ENCODE results near the gene FAM217B.

FAM217B gene, protein sequence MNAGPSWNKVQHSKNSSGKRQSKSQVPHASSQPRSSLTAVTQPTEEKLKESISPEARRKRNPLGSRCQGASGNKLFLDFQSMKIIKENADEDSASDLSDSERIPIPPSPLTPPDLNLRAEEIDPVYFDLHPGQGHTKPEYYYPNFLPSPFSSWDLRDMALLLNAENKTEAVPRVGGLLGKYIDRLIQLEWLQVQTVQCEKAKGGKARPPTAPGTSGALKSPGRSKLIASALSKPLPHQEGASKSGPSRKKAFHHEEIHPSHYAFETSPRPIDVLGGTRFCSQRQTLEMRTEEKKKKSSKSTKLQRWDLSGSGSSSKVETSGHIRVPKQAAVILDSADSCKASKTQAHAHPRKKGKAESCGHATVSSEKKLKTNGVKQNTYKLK

DNA sequence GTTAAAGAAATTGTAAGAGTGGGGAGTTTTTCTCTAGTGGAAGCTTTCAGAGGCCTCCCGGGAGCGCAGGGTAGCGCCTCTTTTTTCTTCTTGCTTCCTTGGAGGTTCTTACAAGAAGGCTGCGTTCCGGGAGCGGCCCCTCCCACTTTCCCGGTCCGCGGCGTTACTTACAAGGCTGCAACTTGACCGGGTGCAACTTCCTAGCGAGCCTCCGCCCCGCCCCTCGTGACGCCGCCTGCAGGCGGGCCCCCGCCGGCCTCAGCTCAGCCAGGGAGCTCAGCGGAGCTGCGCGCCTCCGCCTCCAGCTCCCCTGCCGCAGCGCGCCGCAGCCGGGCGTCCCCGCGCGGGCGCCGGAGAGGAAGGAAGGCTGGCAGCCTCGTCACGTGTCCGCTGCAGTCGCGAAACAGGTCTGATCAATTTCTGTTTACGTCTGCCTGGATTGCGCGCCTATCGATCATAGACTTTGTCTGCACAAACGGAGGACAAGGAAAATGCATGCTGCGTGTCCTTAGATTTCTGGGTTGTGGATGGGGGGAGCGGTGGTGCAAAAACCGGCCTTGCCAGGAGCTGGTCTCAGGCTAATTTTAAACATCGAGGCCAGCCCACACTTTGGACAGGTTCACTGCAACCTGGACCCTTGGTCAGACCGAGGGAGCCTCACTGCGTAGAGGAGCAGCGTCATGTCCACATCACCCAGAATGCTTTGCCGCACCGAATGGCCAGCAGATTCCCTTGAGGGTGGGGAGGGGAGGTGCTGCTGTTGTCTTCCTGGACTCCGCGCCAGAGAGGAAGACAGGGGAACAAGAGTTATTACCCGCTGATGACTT lies at the start of gene FAM217B, which contains the start of gene PPP1R3D:
Gene FAM217B, plus strand, starts transcription at position 261 of the 827 bp plus-strand sequence. CDS start 3,555 bp downstream, outside the sequence.
Gene PPP1R3D, minus strand, starts transcription at position 177 of the 827 bp plus-strand sequence. CDS start 374 bp downstream, outside the sequence.
- peak; percentile 96 for DNase-seq

DNA sequence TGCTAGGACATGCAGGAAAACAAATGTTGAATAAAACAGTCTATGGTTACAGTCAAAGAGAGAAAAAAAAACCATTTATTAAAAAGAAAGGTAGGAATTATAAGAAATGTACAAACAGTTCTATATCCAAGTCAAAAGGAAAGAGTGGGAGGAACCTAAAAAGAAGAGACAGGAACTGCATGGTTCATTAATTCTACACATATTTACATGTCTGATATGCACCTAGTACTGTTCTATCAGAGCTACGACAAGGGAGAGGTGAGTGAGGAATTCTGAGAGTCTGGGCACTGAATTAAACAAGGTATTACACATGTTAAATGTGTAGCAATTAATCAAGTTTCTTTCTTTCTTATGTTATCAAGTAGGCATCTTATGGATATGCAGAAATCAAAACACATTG lies 48.6 kb upstream of the FAM217B start:
- no peak for DNase-seq

DNA sequence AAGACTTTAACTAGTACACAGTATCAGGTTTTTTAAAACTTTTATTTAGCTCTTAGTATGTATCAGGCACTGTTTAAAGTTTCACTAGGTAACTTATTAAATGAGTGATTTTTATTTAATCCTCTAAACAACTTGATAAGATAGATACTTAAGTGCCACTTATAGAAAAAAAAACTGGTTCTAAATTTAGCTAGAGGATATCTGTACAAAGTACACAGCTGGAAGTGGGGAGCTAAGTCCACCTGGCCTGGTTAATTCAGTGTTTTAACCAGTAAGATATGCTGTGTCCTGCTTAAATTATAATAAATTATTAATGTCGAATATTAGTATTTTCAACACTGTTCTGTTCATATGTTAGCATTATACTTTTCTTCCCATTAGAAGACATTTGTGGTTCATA lies 44.3 kb upstream of the FAM217B start:
- DNase-seq: no peak

DNA sequence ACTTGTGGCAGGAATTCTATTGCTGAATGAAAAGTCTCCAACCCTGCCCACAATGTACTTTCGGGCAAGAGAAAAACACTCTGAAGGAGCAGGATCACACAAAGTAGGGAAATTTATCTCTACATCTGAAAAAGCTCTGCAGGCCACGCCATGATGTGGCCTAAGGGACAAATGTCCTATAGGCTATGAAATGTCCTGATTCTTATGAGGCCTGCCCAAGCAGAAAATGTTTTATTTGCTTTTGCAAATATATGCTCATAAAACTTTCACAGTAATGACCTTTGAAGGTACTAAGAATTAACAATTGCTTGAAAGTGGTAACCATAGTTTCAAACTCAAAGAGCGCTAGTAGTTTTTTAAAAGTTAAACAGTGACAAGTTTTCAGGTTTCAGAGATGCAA lies 37.7 kb upstream of the FAM217B start:
- no peak for DNase-seq

DNA sequence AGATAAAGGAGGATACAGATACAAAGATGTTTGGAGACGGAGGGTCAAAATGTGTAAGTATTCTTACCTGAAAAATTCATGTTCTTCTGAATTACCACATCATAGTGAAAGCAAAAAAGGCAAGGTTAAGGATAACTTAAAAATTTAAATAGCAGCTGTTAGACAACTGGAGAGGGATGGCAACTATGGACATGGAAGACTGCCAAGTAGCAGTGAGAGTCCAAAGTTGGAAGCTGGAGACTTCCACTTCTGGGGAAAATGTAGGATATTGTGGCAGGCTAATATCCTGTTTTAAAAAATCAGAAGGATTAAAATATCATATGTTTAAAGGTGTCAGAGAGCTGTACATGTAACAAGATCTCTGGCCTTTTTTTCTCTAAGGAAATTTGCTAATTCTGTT lies 36.6 kb upstream of the FAM217B start:
- no peak for DNase-seq

DNA sequence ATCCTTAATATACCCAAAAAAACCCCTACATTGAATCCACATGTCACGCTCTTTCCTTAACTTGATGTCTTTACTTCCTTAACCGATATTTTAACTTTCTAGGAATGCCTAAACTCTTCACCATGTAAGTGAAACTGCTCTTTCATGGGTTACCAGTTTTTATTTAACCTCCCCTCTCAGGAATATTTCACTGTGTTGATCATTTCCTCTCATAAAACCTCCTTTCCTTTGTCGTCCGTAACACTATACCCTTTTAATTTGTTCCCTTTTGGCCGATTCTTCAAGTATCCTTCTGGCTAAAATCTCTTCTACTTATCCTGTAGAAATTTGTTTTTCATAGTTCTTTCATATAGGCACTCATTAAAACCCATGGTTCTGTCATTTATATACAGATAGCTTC lies 31.3 kb upstream of the FAM217B start:
- no peak for DNase-seq

DNA sequence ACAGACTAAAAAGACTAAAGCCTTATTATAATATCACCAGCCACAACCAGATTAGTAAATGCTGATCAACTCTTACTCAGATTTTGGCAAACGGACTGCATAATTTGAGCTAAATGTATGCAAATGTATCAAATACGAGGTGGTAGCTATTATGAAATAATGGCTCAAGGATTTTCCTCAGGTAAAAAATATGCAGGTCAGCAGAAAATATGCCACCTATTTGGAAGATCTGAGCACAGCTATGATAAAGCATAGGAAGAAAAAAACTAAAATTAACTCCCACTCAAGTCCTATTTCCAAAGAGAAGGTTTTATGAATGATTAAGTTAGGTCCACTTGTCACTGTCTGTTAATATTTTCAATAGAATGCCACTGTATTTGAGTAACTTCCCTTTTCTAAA lies 29.1 kb upstream of the FAM217B start:
- DNase-seq: no peak

DNA sequence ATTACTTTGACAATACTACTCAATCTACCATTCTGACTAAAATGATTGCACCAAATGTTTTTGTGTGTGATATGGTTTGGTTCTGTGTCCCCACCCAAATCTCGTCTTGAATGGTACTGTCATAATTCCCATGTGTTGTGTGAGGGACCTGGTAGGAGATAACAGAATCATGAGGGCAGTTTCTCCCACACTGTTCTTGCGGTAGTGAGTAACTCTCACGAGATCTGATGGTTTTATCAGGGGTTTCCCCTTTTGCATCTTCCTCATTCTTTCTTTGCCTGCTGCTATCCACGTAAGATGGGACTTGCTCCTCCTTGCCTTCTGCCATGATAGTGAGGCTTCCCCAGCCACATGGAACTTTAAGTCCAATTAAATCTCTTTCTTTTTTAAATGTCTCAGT lies 27.6 kb upstream of the FAM217B start:
- no peak for DNase-seq

DNA sequence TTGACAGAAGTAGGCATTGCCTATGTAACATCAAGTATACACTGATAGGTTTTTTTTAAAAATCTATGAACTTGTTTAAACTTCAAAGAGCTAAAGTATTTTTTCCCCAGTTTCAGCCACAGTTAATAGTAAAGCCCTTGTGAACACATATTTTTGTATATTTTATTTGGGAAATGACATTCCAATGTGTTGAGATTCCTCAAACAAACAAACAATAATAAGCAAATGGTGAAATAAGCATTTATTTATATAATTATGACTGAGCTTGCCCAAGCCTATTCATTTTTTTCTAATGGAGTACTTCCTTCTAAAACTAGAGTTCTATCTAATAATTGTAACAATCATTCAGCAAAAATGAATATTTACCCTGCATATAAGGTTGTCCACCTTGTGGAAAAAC lies 19.2 kb upstream of the FAM217B start:
- no peak for DNase-seq

DNA sequence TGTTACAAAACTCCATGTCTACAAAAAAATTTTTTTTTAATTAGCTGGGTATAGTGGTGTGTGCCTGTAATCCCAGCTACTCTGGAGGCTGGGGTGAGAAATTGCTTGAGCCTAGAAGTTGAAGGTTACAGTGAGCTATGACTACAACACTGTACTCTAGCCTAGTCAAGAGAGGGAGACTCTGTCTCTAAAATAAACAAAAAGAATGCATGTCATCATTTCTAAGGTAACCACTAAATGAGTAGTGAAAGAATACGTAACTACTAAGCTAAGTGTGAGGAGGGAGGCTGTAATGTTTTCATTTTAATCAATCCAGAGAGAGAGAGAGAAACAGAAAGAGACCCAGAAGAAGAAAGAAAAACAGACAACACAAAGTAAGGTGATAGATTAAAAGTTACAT lies 16.7 kb upstream of the FAM217B start:
- no peak for DNase-seq

DNA sequence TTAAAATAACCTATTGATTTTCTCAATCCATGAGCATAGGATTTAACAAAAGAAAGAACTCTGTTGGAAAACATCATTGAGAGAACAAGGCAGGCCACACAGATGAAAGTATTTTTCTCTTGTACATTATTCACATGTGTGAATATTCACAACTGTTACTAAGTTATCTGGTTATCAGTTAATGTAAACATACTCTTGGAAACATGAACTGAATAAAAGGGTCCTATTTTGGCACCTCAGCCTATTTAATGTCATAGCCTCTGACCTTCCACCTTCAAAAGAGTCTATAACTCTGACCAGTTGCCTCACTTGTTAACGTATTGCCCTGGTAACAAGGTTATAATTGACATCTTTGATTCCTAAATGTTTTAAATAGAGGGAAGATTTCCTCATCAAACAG lies 14.8 kb upstream of the FAM217B start:
- no peak for DNase-seq

DNA sequence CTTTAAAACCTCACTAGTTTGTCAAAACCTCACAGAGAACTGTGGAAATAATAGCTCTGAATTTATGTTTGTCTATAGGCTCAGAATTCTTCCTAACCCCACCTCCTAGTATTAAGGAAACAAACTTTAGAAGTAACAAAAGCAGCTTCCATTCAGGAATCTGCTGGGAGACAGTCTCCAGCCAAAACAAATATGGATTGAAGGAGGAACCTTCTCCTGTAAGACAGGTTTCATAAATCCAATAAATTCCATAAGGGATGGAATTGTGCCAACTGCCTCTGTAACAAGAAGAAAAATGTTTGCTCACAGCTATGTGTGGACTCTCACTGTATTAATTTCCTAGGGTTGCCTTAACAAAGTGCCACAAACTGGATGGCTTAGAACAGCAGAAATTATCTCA lies 14.3 kb upstream of the FAM217B start:
- no peak for DNase-seq

DNA sequence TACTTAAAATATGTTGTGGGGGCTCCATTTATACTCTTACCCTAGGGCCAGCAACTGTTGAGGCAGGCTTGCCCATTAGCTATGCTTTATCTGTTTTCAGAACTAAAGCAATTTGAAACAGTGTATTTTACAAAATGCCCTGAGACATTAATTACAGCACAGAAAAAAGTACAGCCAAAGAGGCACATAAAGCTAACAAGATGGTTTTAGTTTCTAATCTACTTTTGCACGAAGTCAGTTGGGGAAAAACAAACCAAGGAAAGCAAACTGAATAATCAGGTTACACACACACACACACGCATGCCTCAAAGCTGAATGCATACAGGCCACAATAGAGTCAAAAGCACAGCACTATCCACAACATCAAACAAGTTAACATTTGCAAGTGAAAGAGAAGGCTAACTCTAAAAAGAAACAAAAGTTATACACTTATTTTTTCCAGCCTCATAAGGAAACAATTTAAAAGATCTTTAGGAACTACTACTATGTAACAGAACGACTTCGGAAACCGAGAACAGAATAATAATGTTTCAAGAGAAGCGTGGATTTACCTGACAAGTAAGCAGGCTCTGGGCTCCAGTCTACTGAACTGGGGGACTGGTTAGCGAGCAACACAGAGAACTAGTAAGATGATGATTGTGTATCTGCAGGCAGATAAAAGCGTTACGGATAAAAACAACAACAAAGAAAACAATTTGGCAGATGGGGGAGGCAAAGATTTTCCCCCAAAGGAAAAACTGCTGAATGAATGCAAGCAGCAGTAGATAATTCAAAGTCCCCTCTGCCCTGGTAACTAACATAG lies 8.5 kb upstream of the FAM217B start:
- DNase-seq: no peak

DNA sequence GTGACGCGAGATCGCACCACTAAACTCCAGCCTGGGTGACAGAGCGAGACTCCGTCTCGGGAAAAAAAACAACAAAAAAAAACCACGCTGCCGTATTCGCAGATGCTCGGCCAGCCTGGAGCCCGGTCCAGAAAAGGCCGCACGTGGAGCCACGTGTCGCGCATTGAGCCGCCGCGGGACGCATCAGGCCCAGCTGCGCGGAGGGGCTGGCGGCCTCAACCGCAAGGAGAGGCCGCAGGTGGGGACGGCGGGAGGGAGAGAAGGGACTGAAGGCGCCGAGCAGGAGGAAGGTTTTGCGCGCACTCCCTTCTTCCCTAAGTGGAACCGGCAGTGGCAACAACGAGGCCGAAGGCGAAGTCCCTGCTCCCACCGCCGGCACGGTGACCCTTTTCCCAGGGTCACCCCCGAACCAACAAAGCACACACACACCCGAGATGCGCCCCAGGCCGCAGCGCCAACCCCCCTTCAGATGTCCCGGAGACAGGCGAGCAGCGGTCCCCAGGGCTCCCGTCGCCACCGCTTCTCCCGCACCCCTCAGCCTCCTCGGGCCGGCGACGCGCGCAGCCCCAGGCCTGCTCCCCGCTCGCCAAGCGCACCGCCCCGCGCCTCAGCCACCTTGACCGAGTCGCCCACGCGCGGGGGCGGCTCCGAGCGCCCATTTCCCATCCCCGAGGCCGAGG lies 7.4 kb upstream of the FAM217B start:
- DNase-seq: no peak

DNA sequence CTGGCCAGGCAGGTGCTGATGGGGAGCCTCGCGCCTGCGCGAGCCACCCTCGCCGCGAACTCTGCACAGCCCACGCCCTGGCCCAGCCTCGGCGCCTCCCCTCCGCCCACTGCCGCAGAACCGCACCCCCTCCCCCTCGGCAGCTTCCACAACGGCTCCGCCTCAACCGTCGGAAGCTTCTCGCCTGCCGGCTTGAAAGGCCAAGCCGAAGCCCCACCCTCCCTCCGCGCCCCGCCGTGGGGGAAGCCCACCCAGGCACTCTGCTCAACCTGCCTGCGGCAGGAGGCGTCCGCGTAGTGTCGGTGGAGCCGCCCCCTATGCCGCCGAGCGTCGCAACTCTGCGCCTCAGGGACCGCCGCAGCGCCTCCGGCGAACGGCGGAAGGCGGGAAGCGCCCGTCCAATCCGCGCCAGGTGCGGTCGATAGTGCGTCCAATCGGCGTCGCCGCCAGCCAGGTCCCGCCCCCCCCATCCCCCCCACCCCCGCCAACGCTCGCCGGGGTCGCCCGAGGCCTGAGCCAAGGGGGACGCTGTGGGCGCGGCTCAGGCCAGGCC lies 6.8 kb upstream of the FAM217B start, which contains the start of gene SYCP2:
Gene SYCP2, minus strand, starts transcription at position 342 of the 553 bp plus-strand sequence. CDS start 11,224 bp downstream, outside the sequence.
- DNase-seq: peak; percentile 91

DNA sequence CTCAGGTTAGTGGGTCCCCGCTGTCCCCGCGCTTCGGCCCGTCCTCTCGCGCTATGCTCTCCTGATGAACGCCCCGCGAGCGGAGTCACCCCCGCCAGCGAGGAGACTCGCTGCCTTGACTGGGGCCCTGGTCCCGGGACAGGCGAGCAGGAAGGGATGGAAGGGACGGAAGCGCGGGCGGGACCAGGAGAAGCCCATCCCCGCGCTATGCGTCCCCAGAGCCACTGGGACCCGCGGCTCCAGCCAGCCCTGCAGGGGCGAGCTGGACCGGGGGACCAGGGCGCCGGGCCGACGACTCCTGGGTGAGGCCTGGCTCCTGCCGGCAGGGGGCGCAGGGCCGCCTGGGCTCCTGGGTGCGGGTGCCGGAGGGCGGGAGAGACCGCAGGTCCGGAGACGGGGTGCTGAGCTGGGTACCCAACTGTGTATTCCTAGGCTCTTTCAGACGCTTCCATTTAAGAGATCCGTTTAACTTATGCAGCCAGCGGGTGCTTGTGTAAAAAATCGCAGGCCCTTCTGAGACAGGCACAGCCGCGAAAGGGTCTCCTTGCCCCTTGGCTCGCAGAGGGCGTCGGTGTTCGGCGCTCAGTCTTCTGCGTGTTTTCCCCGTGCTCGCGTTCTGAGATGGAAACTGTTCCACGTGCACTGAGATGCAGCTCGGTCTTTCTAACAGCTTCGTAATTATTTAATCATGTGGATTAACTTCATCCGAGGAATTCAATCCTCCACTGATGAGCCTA lies 6.2 kb upstream of the FAM217B start:
- peak; percentile 94 for DNase-seq

DNA sequence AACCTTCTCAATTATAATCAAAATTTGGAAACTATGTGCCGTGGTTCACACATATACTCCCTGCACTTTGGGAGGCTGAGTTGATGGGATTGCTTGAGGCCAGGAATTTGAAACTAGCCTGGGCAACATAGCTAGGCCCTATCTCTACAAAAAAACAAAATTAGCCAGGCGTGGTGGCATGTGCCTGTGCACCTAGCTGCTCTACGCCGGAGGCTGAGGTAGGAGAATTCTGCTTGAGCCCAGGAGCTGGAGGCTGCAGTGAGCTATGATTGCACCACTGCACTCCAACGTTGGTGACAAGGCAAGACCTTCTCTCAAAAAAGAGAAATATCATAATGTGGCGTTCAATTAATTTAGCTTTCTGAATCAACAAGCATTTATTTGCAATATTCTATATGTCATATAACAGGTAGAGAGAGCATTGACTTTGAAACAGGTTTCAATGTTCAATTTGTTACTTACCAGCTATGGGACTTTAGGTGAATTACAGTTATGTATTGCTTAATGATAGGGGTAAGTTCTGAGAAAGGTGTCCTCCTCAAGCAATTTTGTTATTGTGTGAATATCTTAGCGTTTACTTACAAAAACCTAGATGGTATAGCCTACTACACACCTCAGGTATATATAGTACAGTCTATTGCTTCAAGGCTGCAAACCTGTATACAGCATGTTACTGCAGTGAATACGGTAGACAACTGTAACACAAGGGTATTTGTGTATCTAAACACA lies 4.6 kb upstream of the FAM217B start:
- DNase-seq: no peak

DNA sequence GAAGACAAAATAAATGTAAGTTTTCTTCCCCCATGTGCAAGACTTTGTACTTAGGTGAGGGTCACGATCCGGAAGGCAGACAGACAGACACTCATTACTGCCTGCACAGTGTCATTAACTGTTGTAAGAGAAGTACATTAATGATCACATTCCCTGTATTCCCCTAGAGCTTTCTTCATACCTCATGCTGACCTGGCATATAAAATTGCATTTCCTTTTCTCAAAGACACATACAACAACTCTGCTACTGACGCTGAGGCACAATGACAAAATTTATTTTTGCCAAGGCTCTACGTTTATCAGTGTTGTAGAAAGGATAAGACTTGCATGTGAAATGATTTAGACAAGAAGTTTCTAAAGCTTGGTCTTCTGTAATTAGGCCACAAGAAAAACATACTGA lies 3.8 kb upstream of the FAM217B start:
- no peak for DNase-seq

DNA sequence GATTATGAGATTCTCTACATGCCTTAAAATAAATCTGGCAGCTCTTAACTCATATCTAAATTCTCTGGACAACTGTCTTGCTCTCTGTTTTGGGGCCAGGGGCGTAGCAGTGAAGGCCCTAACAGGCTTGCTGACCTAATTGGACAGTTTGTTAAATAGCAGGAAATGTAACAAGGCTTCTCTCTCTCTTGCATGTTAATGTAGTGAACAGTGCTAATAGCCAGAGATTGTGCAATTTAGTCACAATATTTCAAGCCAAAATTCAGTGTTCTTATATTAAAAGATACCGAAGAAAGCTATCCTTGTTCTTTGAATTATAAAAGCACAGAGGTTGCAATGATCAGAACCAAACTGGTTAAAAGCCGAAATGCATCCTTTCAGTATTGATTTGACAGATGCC lies 3.0 kb upstream of the FAM217B start:
- DNase-seq: no peak

DNA sequence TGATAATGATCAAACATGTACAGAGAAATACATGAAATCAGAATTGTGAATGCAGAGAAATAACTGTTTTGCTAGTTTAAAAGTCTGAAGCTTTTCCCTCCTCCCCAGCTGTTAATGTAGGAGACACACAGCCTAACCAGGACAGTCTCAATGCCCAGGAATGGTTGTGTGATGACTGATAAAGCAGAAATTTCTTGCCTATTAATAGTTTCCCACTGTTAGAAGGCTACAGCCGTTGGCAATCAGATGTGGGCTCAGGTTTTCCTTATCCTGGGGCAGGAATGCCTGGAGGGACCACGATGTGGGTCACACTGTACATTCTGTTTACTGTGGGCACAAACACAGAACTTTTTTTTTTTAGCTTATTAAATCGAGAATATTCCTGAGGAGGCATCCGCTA lies 2.0 kb upstream of the FAM217B start:
- DNase-seq: no peak

DNA sequence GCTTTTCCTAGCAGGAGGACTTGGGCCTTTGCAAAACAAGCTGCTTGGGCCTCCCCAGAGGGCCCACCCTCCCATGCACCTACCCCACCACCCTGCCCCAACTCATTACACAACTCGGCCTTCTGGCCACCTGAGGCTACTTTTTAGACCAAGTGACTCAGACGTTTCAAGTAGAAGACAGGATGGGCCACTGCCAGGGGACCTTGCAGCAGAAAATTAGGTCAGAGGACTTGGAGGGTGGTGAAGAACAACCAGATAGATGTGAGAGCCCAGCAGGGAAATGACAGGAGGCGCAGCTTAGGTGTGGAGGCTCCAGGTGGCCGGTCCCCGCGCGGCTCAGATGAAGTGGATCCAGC lies 1.5 kb upstream of the FAM217B start:
- DNase-seq: no peak
